H1 (cell line): ENCODE results near the gene XNDC1N. TPM values are rescaled to one million over a fixed set of nuclear protein-coding genes. Genes with fewer than 3 reads are reported as not detected.

Source experiments
- CHD7 ChIP-seq: fragments of 300-600 bp; sonication (generic); IDR thresholded peaks from 2 replicates; pipeline ENCODE4 v1.7.1; 2012; ENCODE audit warnings: low read length, moderate library complexity, mild to moderate bottlenecking, inconsistent platforms; ENCODE audit not compliant: insufficient replicate concordance
- KDM5A ChIP-seq: fragments of 200-600 bp; IDR thresholded peaks from 2 replicates; pipeline ENCODE4 v1.7.1; 2012; ENCODE audit warnings: mild to moderate bottlenecking, low read length, inconsistent platforms, mixed read lengths
- NANOG ChIP-seq: IDR thresholded peaks from 2 replicates; pipeline ENCODE4 v1.6.1; 2011; ENCODE audit warnings: low read length, low read depth, mild to moderate bottlenecking, inconsistent platforms; ENCODE audit not compliant: insufficient read depth, poor library complexity, severe bottlenecking
- RXRA ChIP-seq: IDR thresholded peaks from 2 replicates; pipeline ENCODE4 v1.6.1; 2011; ENCODE audit warnings: low read depth, mild to moderate bottlenecking, low read length, moderate library complexity; ENCODE audit not compliant: insufficient read depth
- SIX5 ChIP-seq: IDR thresholded peaks from 2 replicates; pipeline ENCODE4 v1.6.1; 2011; ENCODE audit warnings: mild to moderate bottlenecking, low read depth, low read length
- SP4 ChIP-seq: IDR thresholded peaks from 2 replicates; pipeline ENCODE4 v1.6.1; 2012; ENCODE audit warnings: low read length, inconsistent platforms
- TBP ChIP-seq: IDR thresholded peaks from 2 replicates; pipeline ENCODE4 v1.6.1; 2011; ENCODE audit warnings: low read depth, low read length, improper control_type of control experiment
- polyA plus RNA-seq, 7 experiments: library from polyadenylated mRNA; depleted of rRNA in 3 of 7; stranded (reverse) in 5 of 7; unstranded in 2 of 7; fragments of >200 nt in 5 of 7; fragments of 200-250 nt in 2 of 7; gene quantifications; 1 replicate in 5 of 7; 2 replicates in 1 of 7; 4 replicates in 1 of 7; pipeline versions ENCODE4 v1.2.1 to v1.2.3, GENCODE V29; 2011 to 2013; ENCODE audit warnings: missing spikeins in 2 of 7, mixed read lengths in 2 of 7
- total RNA-seq: library from RNA; stranded (reverse); fragmentation: NEBNext Ultra II Directional; extraction: Animal tissue kit (Norgen Biotek cat#: 25700); gene quantifications from 2 replicates; pipeline ENCODE4 v1.2.1, GENCODE V29; 2021
- TF ChIP-seq, protein P1 (sequence below), 3 experiments: IDR thresholded peaks; 1 replicate in 2 of 3; 2 replicates in 1 of 3; pipeline versions ENCODE4 v1.5.1 to v1.6.1; 2011; ENCODE audit warnings: low read length in 3 of 3, mild to moderate bottlenecking in 3 of 3, inconsistent platforms in 2 of 3, low read depth in 1 of 3, moderate library complexity in 1 of 3; ENCODE audit not compliant: insufficient read depth in 1 of 3; ENCODE audit errors: control extremely low read depth in 1 of 3

Gene XNDC1N
- total and polyA plus RNA-seq, 2 of the 8 experiments (the other 6 are each of a cell fraction or from before 2014, with no cell fraction given), result 5.8 to 7.5 TPM

GRCh38 chr11:71930556-71931244 is 2.3 kb upstream of the XNDC1N start (continued):
- no peak for TF ChIP-seq CHD7
- TF ChIP-seq, protein P1, sequence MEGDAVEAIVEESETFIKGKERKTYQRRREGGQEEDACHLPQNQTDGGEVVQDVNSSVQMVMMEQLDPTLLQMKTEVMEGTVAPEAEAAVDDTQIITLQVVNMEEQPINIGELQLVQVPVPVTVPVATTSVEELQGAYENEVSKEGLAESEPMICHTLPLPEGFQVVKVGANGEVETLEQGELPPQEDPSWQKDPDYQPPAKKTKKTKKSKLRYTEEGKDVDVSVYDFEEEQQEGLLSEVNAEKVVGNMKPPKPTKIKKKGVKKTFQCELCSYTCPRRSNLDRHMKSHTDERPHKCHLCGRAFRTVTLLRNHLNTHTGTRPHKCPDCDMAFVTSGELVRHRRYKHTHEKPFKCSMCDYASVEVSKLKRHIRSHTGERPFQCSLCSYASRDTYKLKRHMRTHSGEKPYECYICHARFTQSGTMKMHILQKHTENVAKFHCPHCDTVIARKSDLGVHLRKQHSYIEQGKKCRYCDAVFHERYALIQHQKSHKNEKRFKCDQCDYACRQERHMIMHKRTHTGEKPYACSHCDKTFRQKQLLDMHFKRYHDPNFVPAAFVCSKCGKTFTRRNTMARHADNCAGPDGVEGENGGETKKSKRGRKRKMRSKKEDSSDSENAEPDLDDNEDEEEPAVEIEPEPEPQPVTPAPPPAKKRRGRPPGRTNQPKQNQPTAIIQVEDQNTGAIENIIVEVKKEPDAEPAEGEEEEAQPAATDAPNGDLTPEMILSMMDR (IDR thresholded peaks at IDR 0.05; ENCODE audit: control extremely low read depth in 1 of 3, insufficient read depth in 1 of 3, low read depth in 1 of 3, low read length in 3 of 3), result no peak
- no peak for TF ChIP-seq NANOG
- no peak for TF ChIP-seq TBP
- TF ChIP-seq RXRA, result no peak
- no peak for TF ChIP-seq SIX5
- TF ChIP-seq KDM5A, result no peak
- TF ChIP-seq SP4, result no peak
